Neural cell (in vitro differentiated cells): Measurements from ENCODE around the gene ZNF75A.

Experiments
- EP300 ChIP-seq: fragments of 450-650 bp; conservative IDR thresholded peaks from 2 replicates; pipeline ENCODE4 v1.6.1; 2014; ENCODE audit warnings: antibody characterized with exemption, mild to moderate bottlenecking, moderate library complexity; ENCODE audit not compliant: poor library complexity, severe bottlenecking
- RAD21 ChIP-seq: fragments of 450-650 bp; conservative IDR thresholded peaks from 2 replicates; pipeline ENCODE4 v1.6.1; 2014; ENCODE audit warnings: antibody characterized with exemption, mild to moderate bottlenecking, moderate library complexity
- REST ChIP-seq: IDR thresholded peaks from 2 replicates; pipeline ENCODE4 v1.6.1; 2012; ENCODE audit warnings: borderline replicate concordance

GRCh38 chr16:3295783-3296182, 9.5 kb upstream of the ZNF75A start:
- TF ChIP-seq REST (no peak), RAD21 (no peak), EP300 (no peak)
